ENCODE data around the gene ICA1. TPM values are rescaled to one million over a fixed set of nuclear protein-coding genes. Genes with fewer than 3 reads are reported as not detected.

Gene ICA1
- total and polyA plus RNA-seq, 10 donors, result 9.6 to 45.7 (median 27.0) TPM

DNA sequence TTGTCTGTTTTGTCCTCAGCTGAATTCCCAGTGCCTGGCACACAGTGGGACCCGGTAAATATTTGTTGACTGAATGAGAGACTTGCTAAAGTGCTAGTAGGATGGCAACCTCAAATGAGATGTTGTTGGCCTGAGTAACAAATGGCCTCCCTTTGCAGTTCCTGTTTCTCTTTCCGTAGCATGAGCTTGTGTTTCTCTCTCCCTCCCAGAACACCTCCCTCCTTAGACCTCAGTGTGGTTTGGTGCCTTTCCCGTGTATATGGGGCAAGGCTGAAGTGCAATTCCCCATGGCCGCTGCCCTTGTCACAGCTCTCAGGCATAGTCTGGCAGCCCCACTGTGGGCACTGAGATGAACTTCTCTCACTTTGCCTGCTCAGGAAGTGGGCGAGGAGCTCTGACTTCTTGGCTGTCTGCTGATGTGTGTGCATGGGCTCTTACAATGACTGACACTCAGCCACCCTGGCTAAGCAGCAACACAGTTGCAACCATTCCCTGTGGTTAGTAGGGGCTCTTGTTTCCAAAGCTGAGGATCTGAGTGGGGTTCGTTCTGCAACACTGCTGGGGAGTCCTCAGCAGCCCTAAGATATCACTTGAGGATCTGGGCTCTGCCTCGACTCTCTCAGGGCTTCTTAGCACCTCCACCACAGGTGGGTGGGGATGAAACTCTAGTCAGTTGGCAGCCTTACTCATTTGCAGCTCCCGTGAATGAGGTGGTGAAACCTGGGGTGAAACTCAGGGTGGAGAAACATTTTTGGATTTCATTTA is 136.1 kb downstream of the ICA1 start:
- 21 to 42% (median 38%) methylated on average over 6 to 8 of the region's 8 CpGs for WGBS, 5 donors
- Histone ChIP-seq H3K36me3 (peaks cover 0 to 23% (median 0%) of the 10 kb centered on the region in 6 donors), H3K9me3 (no peaks in the 10 kb centered on the region), H3K27me3 (replicated peaks in 1 of 7) (no peaks in the 10 kb centered on the region), H3K4me3 (peak overlapping the region in 1 of 8 donors; percentile 35), H3K4me1 (peaks cover 6 to 64% (median 44%) of the 10 kb centered on the region in 6 donors), H3K27ac (peak overlapping the region; percentile 66 to 88 (median 82))
- TF ChIP-seq POLR2A (IDR thresholded peaks at IDR 0.05) (no peak), POLR2AphosphoS5 (IDR thresholded peaks at IDR 0.05) (peak in 2 of 3 donors; percentile 68 to 73), CTCF (IDR thresholded peaks at IDR 0.05 in 8 of 11, conservative IDR thresholded peaks at IDR 0.05 in 3 of 11) (peak in 1 of 11 experiments; percentile 23)
- intact Hi-C loops (cut with DNase I; ENCODE audit: low total_unique reads), result no loop called here
- DNase-seq, result peak; percentile 91

DNA sequence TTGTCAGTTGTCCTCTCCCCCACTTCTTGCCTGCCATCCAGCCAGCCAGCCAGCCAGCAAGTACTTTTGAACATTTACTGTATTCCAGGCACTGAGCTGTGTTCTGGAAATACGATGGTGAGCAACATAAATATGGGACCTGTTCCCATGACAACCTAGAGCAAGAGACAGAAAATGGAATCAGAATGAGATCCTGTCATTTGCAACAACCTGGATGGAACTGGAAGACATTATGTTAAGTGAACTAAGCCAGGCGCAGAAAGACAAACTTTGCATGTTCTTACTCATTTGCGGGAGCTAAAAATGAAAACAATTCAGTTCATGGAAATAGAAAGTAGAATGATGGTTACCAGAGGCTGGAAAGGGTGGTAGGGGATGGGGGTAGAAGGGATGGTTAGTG is 140.7 kb downstream of the ICA1 start:
- no peak for DNase-seq
- Histone ChIP-seq H3K27ac (peak overlapping the region in 1 of 8 donors; percentile 21), H3K36me3 (peaks cover 0 to 49% (median 0%) of the 10 kb centered on the region in 6 donors), H3K4me3 (no peak overlapping the region), H3K9me3 (no peaks in the 10 kb centered on the region), H3K4me1 (peaks cover 6 to 24% (median 20%) of the 10 kb centered on the region in 6 donors), H3K27me3 (replicated peaks in 1 of 7) (no peaks in the 10 kb centered on the region)
- TF ChIP-seq CTCF (IDR thresholded peaks at IDR 0.05 in 8 of 11, conservative IDR thresholded peaks at IDR 0.05 in 3 of 11), result no peak
- TF ChIP-seq POLR2A (IDR thresholded peaks at IDR 0.05), result no peak
- TF ChIP-seq POLR2AphosphoS5 (IDR thresholded peaks at IDR 0.05), result no peak
- WGBS, 5 donors, result 79 to 97% (median 93%) methylated on average over 3 of the region's 3 CpGs
- intact Hi-C loops (cut with DNase I; ENCODE audit: low total_unique reads), result no loop called here

- TF ChIP-seq POLR2A (IDR thresholded peaks at IDR 0.05) (no peak), CTCF (IDR thresholded peaks at IDR 0.05 in 8 of 11, conservative IDR thresholded peaks at IDR 0.05 in 3 of 11) (no peak), POLR2AphosphoS5 (IDR thresholded peaks at IDR 0.05) (no peak)
- Histone ChIP-seq H3K4me3 (no peak overlapping the region), H3K27me3 (replicated peaks in 1 of 7) (no peaks in the 10 kb centered on the region), H3K36me3 (peaks cover 0 to 49% (median 0%) of the 10 kb centered on the region in 6 donors), H3K9me3 (no peaks in the 10 kb centered on the region), H3K4me1 (peaks cover 5 to 24% (median 20%) of the 10 kb centered on the region in 6 donors), H3K27ac (peak overlapping the region in 1 of 8 donors; percentile 21)
- intact Hi-C loops (cut with DNase I; ENCODE audit: low total_unique reads), result no loop called here
- WGBS, 5 donors, result 76 to 91% (median 84%) methylated on average over 12 of the region's 12 CpGs
- no peak for DNase-seq
Observed at GRCh38 chr7:8120390-8121058, 141.4 kb downstream of the ICA1 start.

GRCh38 chr7:8119262-8119661 is 142.7 kb downstream of the ICA1 start:
- Histone ChIP-seq H3K27me3 (replicated peaks in 1 of 7) (no peaks in the 10 kb centered on the region), H3K27ac (no peak overlapping the region), H3K4me1 (peaks cover 6 to 24% (median 21%) of the 10 kb centered on the region in 6 donors), H3K9me3 (no peaks in the 10 kb centered on the region), H3K36me3 (peaks cover 0 to 49% (median 0%) of the 10 kb centered on the region in 6 donors), H3K4me3 (no peak overlapping the region)
- DNase-seq, result no peak
- TF ChIP-seq CTCF (IDR thresholded peaks at IDR 0.05 in 8 of 11, conservative IDR thresholded peaks at IDR 0.05 in 3 of 11) (no peak), POLR2AphosphoS5 (IDR thresholded peaks at IDR 0.05) (no peak), POLR2A (IDR thresholded peaks at IDR 0.05) (no peak)
- WGBS, 5 donors, result 82 to 93% (median 88%) methylated on average over 8 of the region's 8 CpGs
- intact Hi-C loops (cut with DNase I; ENCODE audit: low total_unique reads), result no loop called here

Data from spleen (tissue), 11 donors.